IPS DF 4.7 (cell line): ENCODE data around the gene SMIM13.
"Not testable (repeated sequence)": the region's sequence is repeated elsewhere in the genome, so short reads cannot be mapped to it uniquely, and the experiment has no call there.

Experiments
- DNase-seq: peaks from one replicate; pipeline ENCODE4 v3.0.0-alpha.2; 2013; ENCODE audit warnings: low spot score; ENCODE audit errors: extremely low read depth

The SMIM13 gene

DNA sequence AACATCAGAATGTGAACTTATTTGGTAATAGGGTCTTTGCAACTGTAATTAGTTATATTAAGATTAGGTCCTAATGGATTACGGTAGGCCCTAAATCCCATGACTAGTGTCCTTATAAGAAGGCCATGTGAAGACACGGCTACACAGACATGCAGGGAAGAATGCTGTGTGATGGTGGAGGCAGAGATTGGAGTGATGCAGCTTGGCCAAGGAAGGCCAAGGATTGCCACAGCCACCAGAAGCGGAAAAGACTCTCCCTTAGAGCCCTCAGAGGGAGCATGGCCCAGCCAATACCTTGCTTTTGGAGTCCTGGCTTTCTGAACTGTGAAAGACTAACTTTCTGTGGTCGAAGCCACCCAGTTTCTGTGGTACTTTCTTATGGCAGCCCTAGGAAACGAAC is 9.7 kb upstream of the SMIM13 start:
- no peak for DNase-seq

DNA sequence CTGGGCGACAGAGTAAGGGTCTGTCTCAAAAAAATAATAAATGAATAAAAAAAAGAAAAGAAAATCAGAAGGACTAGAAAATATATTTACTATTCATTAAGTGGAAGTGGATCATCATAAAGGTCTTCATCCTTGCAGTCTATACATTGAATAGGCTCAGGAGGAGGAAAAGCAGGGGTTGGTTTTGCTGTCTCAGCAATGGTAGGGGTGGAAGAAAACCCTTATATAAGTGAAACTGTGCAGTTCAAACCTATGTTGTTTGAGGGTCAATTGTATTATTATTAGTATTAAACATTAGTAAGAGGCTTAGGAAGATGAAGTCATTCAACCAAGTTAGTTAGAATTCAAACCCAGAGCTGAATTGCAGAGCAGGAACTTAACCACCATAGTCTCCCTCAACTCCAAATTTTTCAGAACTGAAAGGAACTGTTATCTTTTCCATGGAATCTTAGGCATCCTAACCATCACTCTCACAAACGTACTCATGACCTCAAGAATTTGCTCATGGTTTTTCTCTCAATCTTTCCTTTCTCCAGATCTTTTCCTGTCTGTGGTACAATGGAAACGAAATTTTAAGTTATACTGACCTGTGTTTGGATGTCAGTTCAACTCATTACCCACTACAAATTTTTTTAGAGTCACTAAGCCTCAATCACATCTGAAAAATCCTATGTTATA is 7.7 kb upstream of the SMIM13 start:
- DNase-seq: no peak

DNA sequence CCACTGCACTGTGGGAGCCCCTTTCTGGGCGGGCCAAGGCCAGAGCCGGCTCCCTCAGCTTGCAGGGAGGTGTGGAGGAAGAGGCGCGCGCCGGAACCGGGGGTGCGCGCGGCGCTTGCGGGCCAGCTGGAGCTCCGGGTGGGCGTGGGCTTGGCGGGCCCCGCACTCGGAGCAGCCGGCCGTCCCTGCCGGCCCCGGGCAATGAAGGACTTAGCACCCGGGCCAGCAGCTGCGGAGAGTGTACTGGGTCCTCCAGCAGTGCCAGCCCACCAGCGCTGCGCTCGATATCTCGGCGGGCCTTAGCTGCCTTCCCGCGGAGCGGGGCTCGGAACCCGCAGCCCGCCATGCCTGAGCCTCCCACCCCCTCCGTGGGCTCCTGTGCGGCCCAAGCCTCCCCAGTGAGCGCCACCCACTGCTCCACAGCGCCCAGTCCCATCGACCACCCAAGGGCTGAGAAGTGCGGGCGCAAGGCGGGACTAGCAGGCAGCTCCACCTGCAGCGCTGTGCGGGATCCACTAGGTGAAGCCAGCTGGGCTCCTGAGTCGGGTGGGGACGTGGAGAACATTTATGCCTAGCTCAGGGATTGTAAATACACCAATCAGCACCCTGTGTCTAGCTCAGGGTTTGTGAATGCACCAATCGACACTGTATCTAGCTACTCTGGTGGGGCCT is 6.4 kb upstream of the SMIM13 start:
- not testable (repeated sequence) for DNase-seq

DNA sequence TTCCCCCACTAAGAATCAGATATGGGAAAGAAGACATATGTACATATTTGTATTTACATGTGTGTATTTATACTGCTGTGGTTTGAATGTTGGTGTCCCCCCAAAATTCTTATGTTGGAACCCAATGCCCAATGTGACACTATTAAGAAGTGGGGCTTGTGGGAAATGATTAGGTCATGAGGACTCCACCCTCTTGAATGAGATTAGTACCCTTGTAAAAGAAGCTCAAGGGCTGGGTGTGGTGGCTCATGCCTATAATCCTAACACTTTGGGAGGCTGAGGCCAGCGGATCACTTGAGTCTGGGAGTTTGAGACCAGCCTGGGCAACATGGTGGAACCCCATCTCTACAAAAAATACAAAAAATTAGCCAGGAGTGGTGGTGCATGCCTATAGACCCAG is 3.9 kb upstream of the SMIM13 start:
- DNase-seq: no peak

DNA sequence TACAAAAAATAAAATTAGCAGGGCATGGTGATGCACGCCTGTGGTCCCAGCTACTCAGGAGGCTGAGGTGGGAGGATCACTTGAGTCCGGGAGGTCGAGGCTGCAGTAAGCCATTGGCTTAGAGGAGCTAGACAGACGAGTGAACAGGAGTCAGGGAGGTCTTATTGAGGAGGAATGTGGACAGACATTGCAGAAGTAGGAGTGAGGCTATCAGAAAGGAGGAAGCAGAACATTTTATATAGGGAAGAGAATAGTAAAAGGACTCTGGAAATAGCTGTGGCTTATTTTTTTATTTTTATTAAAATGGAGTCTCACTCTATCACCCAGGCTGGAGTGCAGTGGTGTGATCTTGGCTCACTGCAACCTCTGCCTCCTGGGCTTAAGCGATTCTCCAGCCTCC is 2.5 kb upstream of the SMIM13 start:
- not testable (repeated sequence) for DNase-seq

DNA sequence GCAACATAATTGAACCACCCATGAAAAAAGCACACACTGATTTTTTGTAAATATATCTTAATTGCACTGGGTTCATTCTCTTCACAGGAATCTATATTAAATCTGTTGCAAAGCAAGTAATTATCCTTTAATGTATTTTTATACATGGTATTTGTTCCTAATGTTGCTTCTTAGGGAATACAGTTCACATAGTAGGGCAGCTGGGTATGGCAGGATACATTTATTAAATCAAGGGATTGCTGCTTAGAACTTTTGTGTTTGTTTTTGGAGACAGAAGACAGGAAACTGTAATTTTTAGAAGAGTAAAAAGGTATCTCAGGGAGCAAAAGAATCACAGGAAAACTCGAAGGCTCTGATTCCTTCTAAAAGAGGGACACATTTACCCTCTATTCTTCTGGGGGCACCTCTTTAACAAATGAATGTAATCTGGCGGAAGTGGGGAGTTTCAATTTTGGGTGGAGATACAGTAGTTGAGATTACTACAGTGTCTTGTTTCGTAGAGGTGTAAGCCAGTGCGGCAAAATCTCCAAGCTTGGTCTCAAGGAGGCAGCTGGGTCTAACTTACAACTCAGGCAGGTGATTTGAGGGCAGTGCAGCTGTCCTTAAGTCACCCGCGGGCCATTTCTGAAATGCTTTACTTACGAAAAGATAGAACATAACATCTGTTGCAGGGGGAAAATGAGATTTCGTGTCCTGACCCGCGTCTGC is 812 bp upstream of the SMIM13 start:
- DNase-seq: no peak

DNA sequence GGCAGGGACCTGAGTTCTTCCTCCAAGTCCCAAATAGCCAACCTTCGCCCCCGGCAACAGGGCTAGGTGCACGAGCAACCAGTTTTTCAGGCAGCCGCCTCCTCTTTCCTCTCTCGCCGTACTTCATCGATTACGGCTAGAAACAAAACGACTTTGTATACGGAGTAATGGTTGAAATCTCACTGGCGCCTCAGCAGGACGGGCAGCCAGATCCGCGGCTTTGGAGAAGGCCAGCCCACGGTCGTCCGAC is 333 bp upstream of the SMIM13 start:
- DNase-seq: no peak

DNA sequence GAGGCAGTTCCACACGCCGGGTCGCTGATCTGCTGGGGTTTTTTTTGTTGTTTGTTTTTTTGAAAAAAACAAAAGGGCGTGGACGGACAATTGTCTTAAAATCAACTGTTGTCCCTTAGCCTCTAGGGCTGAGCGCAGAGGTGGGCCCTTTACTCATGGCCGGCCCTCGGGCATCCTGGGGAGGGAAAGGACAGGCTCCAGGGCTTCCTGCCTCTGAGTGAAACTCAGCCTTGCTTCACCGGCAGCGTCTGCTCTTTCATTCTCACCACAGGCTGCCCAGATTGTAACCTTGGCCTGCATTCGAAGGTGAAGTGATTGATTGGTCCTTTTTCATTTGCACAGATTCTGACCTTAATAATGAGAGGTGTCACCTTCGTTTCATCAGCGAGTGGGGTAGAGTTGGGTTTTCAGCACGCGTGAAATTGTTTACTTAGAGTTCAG is 797 bp downstream of the SMIM13 start:
- no peak for DNase-seq

DNA sequence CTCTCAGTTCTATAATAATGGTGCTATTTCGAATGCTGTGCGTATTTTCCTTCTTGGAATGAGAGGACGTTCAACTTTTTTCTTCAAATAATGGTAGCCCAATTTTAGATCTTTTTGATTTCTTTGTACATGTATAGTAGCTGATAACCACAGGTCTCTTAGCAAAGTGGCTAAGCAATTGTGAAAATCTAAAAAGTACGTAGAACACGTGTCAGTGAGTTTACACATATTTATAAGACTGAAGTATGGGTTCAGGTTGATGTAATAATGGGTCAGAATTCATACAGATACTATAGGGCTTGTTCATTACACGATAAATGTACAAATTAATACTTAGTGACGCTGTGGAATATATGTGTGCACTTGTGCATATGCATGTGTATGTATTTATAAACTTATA is 1.3 kb downstream of the SMIM13 start:
- no peak for DNase-seq

DNA sequence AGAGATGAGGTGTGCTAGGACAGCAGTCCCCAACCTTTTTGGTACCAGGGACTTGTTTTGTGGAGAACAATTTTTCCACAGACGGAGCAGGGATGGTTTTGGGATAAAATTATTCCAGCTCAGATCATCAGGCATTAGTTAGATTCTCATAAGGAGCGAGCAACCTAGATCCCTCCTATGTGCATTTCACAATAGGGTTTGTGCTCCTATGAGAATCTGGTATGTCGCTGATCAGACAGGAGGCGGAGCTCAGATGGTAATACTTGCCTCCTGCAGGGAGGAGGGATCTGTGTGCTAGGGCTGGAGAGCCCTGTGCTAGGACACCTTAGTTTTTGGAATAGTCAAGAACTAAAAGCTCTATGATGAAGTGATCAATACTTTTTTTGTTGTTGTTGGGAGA is 2.5 kb downstream of the SMIM13 start:
- no peak for DNase-seq

DNA sequence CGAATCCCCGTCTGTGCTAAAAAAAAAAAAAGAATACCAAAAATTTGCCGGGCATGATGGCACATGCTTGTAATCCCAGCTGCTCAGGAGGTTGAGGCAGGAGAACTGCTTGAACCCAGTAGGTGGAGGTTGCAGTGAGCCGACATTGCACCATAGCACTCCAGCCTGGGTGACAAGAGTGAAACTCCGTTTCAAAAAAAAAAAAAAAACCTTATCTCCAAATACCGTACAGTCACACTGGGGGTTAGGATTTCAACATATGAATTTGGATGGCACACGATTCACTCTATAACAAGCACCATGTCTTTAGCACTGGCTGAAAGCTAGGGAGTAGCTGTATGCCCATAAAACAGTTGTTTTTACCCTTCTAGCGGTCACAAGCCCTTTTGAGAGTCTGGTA is 3.8 kb downstream of the SMIM13 start:
- no peak for DNase-seq

DNA sequence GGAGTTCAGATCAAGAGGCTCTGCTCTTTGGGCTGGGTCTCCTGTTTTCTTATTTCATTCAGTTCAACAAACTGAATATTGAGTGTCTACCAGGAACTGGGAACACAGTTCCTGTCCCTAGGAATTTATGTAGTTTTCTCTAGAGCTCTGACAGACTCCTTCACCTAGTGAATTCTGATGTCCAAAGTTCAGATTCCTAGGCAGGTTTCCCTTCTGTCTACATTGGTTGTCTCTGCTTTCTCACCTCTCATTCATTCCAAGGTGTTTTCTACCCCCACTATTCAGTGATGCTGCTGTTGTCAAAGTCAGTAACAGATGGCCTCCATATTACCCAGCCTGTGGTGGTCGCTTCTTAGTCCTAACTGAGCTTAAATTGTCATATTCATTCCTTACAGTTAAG is 4.4 kb downstream of the SMIM13 start:
- DNase-seq: no peak

DNA sequence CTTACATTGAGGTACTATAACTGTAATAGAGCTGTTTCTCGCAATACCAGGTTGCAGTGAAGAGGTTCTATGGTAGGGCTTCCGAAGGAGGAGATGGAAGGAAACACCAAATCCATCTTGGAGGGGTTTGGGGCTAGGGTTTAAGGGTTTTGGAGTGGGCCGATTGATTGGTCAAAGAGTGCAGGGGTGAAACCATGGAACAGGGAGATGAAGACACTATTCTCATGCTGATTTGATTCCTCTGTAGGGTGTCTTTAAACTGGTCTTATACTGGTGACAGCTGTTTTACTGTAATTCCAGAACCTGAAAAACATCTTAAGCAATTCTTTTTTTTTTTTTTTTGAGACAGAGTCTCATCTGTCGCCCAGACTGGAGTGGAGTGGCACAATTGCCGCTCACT is 7.8 kb downstream of the SMIM13 start:
- DNase-seq: no peak

DNA sequence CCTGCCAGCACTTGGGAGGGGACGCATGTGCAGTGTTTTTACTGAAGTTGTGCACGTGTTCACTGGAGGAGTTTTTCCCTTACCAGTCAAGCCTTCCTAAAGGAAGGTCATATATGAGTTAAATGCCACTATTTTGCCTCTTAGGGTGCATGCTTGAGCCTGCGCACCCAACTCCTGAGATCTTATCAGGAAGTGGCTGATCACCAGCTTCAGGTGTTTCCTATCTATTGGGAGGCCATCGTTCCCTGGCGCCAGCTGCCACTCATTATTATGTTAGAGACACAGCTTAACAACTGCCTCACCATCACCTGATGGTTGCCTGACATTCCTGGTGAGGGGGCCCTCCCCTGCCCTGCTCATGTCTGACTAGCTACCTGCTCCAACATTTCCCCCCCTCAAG is 9.4 kb downstream of the SMIM13 start:
- no peak for DNase-seq

DNA sequence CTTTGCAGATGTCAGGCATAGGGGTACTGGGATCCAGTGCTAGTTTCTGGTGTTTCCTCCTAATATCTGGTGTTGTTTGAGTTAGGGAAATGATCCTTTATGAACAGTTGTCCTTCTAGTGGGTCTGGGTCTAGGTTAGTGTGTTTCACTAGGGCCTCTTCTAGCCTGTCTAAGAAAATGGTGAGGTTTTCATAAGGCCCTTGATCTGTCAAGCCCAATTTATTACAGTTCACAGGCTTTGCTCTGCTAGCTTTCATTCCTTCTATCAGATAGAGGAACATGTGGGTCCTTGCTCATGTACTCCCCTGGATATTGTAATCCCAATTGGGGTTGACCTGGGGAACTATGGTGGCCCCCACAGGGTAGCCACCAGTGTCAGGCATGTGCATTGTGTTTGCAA is 15.1 kb downstream of the SMIM13 start:
- no peak for DNase-seq

DNA sequence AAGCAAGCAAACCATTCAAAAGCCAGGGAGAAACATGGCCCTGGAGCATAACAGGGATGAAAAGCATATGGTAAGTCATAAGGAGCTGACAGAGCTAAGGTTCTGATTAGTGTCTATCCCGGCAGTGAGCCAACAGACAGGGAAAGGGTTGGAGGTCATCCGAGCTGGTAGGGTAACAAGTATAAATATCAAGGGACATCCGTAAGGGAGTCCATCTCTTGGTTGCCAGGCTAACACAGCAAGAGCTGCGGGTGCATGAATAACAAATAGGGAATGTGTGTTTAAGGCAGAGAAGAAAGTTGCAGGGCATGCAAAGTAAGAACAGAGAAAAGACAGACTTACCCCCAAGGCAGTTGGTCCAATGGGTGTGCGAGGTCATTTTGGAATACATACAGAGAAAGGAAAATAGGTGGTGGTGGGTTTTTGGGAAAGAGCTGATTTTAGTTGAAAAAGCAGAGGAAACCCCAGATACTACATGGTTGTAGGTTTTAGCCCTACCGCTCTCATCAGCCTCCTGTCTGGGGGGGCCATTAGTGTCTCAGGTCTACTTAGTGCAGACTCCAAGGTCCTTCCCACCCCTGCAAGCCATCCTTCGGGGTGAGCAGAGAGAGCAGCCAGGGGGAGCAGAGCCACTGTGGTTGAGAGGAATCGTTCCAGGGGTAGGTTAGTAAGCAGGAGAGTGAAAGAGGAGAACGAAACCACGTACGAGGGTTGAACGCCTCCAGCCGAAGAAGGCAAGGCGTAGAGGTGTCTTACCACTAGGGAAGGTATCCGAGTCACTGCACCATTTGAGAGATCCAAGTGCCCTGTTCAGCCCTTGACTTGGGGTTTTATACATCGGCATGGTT is 17.5 kb downstream of the SMIM13 start, which contains the start of gene ERVFRD-1:
Gene ERVFRD-1, minus strand, starts transcription at position 805 of the 848 bp plus-strand sequence. CDS start 6,415 bp downstream, outside the sequence.
- DNase-seq: no peak

DNA sequence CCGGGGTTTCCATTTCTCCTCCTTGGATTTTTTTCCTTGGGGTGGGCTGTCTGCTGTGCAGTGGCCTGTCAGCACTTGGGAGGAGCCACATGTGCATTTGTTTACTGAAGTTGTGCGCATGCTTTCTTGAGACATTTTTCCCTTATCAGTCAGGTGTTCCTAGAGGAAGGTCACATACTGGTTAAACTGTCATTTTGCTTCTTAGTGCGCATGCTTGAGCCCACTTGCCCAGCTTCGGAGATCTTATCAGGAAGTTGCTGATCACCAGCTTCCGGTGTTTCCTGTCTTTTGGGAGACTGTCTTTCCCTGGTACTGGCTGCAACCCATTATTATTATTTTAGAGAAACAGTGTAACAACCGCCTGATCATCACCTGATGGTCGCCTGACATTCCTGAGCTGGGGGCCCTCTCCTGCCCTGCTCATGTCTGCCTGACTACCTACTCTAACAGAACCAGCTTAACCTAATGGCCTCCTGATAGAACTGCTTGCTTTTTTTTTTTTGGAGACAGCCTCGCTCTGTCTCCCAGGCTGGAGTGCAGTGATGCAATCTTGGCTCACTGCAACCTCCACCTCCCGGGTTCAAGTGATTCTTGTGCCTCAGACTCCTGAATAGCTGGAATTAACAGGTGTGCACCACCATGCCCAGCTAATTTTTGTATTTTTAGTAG is 18.3 kb downstream of the SMIM13 start:
- DNase-seq: no peak

DNA sequence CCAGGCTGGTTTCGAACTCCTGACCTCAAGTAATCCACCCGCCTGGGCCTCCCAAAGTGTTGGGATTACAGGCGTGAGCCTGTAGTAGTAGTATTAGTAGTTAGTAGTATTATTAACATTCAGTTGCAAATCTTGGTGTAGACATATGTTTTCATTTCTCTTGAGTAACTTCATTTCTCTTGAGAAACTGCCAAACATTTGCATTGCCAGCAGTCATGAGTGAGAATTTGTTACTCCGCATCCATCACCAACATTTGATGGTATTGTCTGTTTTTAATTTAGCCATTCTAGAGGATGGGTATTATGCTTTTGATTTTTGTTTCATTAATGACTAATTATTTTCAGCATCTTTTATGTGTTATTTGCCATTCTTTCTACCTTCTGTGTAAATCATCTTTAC is 19.4 kb downstream of the SMIM13 start:
- DNase-seq: no peak

DNA sequence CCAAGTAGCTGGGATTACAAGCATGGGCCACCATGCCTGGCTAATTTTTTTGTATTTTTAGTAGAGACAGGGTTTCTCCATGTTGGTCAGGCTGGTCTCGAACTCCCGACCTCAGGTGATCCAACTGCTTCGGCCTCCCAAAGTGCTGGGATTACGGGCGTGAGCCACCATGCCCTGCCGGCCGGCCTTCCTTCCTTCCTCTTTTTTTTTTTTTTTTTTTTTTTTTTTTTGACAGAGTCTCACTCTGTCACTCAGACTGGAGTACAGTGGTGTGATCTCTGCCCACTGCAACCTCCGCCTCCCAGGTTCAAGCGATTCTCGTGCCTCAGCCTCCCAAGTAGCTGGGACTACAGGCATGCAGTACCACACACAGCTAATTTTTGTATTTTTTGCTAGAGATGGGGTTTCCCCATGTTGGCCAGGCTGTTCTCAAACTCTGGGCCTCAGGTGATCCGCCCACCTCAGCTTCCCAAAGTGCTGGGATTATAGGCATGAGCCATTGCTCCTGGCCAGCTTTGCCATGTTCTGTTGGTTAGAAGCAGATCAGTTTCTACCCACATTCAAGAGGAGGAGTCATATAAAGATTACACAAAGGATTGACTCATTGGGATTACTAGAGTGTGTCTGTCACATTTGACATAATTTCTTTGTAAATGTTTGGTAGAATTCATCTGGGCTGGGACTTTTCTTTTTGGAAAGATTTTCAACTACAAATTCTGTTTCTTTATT is 22.3 kb downstream of the SMIM13 start:
- not testable (repeated sequence) for DNase-seq

DNA sequence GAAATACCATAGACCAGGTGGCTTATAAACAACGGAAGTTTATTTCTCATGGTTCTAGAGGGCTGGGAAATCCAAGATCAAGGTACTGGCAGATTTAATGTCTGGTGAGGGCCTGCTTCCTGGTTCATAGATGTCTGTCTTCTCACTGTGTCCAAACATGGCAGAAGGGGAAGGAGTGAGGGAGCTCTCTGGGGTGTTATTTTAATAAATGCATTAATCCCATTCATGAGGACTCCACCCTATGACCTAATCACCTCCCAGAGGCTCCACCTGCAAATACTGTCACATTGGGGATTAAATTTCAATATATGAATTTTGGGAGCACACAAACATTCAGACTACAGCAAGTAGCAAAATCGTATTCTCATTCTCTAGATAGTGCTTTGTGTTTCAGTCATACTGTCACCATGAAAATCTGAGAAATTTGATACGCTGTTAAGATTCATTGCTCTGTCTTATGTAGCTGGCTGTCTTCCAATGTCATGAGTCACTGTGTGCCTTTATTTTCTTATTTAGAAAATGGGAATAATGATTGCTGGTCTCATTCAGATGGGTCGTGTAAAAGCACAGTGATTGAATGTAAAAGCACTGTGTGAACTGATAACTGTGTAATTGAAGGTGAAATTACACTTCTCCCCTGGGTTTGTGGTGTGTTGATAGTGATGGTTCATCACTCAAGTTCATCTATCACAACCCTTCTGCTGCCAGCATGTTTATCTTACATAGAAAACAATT is 26.8 kb downstream of the SMIM13 start:
- no peak for DNase-seq
